Ishikawa (cell line): Measurements from ENCODE around the gene BNIP5.
A peak's percentile ranks its signal among the peaks of the same experiment; 100 is the strongest.

Experiments
- CEBPB ChIP-seq: IDR thresholded peaks from 2 replicates; pipeline ENCODE4 v1.6.1; 2012
- CREB1 ChIP-seq: IDR thresholded peaks from 2 replicates; pipeline ENCODE4 v1.6.1; 2012; ENCODE audit warnings: low read depth
- EGR1 ChIP-seq: IDR thresholded peaks from 2 replicates; pipeline ENCODE4 v1.6.1; 2012
- EP300 ChIP-seq: IDR thresholded peaks from 2 replicates; pipeline ENCODE4 v1.6.1; 2012; ENCODE audit warnings: borderline replicate concordance
- FOXM1 ChIP-seq: IDR thresholded peaks from 2 replicates; pipeline ENCODE4 v1.6.1; 2012; ENCODE audit warnings: low read depth, borderline replicate concordance
- MAX ChIP-seq: IDR thresholded peaks from 2 replicates; pipeline ENCODE4 v1.6.1; 2012
- NFIC ChIP-seq: IDR thresholded peaks from 2 replicates; pipeline ENCODE4 v1.6.1; 2012
- RAD21 ChIP-seq: IDR thresholded peaks from 2 replicates; pipeline ENCODE4 v1.6.1; 2012; ENCODE audit warnings: low read depth
- REST ChIP-seq: IDR thresholded peaks from 2 replicates; pipeline ENCODE4 v1.6.1; 2012; ENCODE audit warnings: low read depth, mild to moderate bottlenecking
- TAF1 ChIP-seq: IDR thresholded peaks from 2 replicates; pipeline ENCODE4 v1.6.1; 2012; ENCODE audit warnings: low read depth, mild to moderate bottlenecking
- TCF12 ChIP-seq: IDR thresholded peaks from 2 replicates; pipeline ENCODE4 v1.6.1; 2012; ENCODE audit warnings: low read depth
- TEAD4 ChIP-seq: IDR thresholded peaks from 2 replicates; pipeline ENCODE4 v1.6.1; 2012
- USF1 ChIP-seq: IDR thresholded peaks from 2 replicates; pipeline ENCODE4 v1.6.1; 2012
- YY1 ChIP-seq: IDR thresholded peaks from 2 replicates; pipeline ENCODE4 v1.6.1; 2012; ENCODE audit warnings: low read depth
- ZBTB7A ChIP-seq: IDR thresholded peaks from 2 replicates; pipeline ENCODE4 v1.6.1; 2012; ENCODE audit warnings: low read depth

Gene BNIP5

GRCh38 chr6:36309203-36309602 is 27.5 kb downstream of the BNIP5 start:
- TF ChIP-seq YY1 (no peak), RAD21 (no peak), CEBPB (no peak), ZBTB7A (no peak), EP300 (no peak), USF1 (no peak), MAX (no peak)

GRCh38 chr6:36308514-36308913 is 28.2 kb downstream of the BNIP5 start:
- TF ChIP-seq FOXM1 (no peak), EP300 (no peak), TAF1 (no peak), MAX (no peak), CREB1 (no peak), EGR1 (no peak), REST (no peak), ZBTB7A (no peak), CEBPB (no peak), TEAD4 (no peak)

GRCh38 chr6:36306375-36306774 is 30.3 kb downstream of the BNIP5 start:
- no peak for TF ChIP-seq TEAD4
- TF ChIP-seq TAF1: no peak
- TF ChIP-seq USF1: no peak
- TF ChIP-seq CEBPB: no peak
- TF ChIP-seq NFIC: no peak
- no peak for TF ChIP-seq TCF12
- no peak for TF ChIP-seq YY1
- no peak for TF ChIP-seq EP300
- no peak for TF ChIP-seq ZBTB7A
- no peak for TF ChIP-seq FOXM1
- no peak for TF ChIP-seq MAX
- TF ChIP-seq EGR1: no peak
- TF ChIP-seq RAD21: no peak
- no peak for TF ChIP-seq CREB1

GRCh38 chr6:36305885-36306284 is 30.8 kb downstream of the BNIP5 start:
- TF ChIP-seq TCF12 (no peak), TEAD4 (no peak), EGR1 (no peak), FOXM1 (no peak), CEBPB (no peak), USF1 (no peak), RAD21 (no peak), ZBTB7A (no peak), MAX (no peak)

GRCh38 chr6:36302227-36302976 is 34.3 kb downstream of the BNIP5 start:
- TF ChIP-seq USF1 (no peak), FOXM1 (no peak), YY1 (no peak), NFIC (no peak), RAD21 (peak; percentile 77), ZBTB7A (no peak), MAX (peak; percentile 46; the same call in 1 of the 2 replicates)

GRCh38 chr6:36301781-36302180 is 34.9 kb downstream of the BNIP5 start:
- TF ChIP-seq NFIC: no peak
- no peak for TF ChIP-seq YY1
- TF ChIP-seq RAD21: no peak
- TF ChIP-seq CEBPB: no peak
- no peak for TF ChIP-seq REST
- no peak for TF ChIP-seq CREB1
- TF ChIP-seq TCF12: no peak
- no peak for TF ChIP-seq FOXM1
- no peak for TF ChIP-seq EP300
- TF ChIP-seq TAF1: no peak
- no peak for TF ChIP-seq EGR1
- TF ChIP-seq MAX: no peak
- no peak for TF ChIP-seq USF1
- no peak for TF ChIP-seq ZBTB7A
- no peak for TF ChIP-seq TEAD4
